Keratinocyte (primary cell): Measurements from ENCODE around the gene TBL1Y.

Source experiments
- CTCF ChIP-seq, 3 experiments: IDR thresholded peaks in 1 of 3; conservative IDR thresholded peaks in 1 of 3; optimal IDR thresholded peaks in 1 of 3; 2 replicates in 2 of 3; 3 replicates in 1 of 3; pipeline versions ENCODE3 to v1.5.1; 2011; ENCODE audit warnings: low read length in 3 of 3, mild to moderate bottlenecking in 3 of 3, moderate library complexity in 2 of 3, control low read depth in 1 of 3, inconsistent platforms in 1 of 3; ENCODE audit not compliant: insufficient read depth in 2 of 3; ENCODE audit errors: extremely low read depth in 1 of 3
- EZH2 ChIP-seq: IDR thresholded peaks from one replicate; pipeline ENCODE4 v1.6.1; 2012; ENCODE audit warnings: inconsistent platforms, mild to moderate bottlenecking, low read length, moderate library complexity

GRCh38 chrY:6921061-6921460, 10.6 kb downstream of the TBL1Y start:
- TF ChIP-seq EZH2: no peak
- no peak for TF ChIP-seq CTCF (optimal IDR thresholded peaks at IDR 0.05 in 1 of 3, IDR thresholded peaks at IDR 0.05 in 1 of 3, conservative IDR thresholded peaks at IDR 0.05 in 1 of 3; ENCODE audit: extremely low read depth in 1 of 3, insufficient read depth in 2 of 3, low read length in 3 of 3)
